H1 (cell line): Measurements from ENCODE around the gene LRCH1. TPM values are rescaled to one million over a fixed set of nuclear protein-coding genes. Genes with fewer than 3 reads are reported as not detected.

Source experiments
- NRF1 ChIP-seq: IDR thresholded peaks from 2 replicates; pipeline ENCODE4 v1.6.1; 2011; ENCODE audit warnings: mild to moderate bottlenecking, low read depth, low read length, improper control_type of control experiment
- POLR2A ChIP-seq, 2 experiments: IDR thresholded peaks; 1 replicate in 1 of 2; 2 replicates in 1 of 2; pipeline ENCODE4 v1.6.1; 2011; ENCODE audit warnings: low read depth in 2 of 2, low read length in 2 of 2, mild to moderate bottlenecking in 2 of 2; ENCODE audit errors: control extremely low read depth in 1 of 2
- POLR2AphosphoS5 ChIP-seq: IDR thresholded peaks from 2 replicates; pipeline ENCODE4 v1.6.1; 2011; ENCODE audit warnings: low read depth, low read length
- RXRA ChIP-seq: IDR thresholded peaks from 2 replicates; pipeline ENCODE4 v1.6.1; 2011; ENCODE audit warnings: low read depth, mild to moderate bottlenecking, low read length, moderate library complexity; ENCODE audit not compliant: insufficient read depth
- SP2 ChIP-seq: IDR thresholded peaks from 2 replicates; pipeline ENCODE4 v1.6.1; 2012; ENCODE audit warnings: mild to moderate bottlenecking, low read length, inconsistent platforms
- polyA plus RNA-seq, 7 experiments: library from polyadenylated mRNA; depleted of rRNA in 3 of 7; stranded (reverse) in 5 of 7; unstranded in 2 of 7; fragments of >200 nt in 5 of 7; fragments of 200-250 nt in 2 of 7; gene quantifications; 1 replicate in 5 of 7; 2 replicates in 1 of 7; 4 replicates in 1 of 7; pipeline versions ENCODE4 v1.2.1 to v1.2.3, GENCODE V29; 2011 to 2013; ENCODE audit warnings: missing spikeins in 2 of 7, mixed read lengths in 2 of 7
- total RNA-seq: library from RNA; stranded (reverse); fragmentation: NEBNext Ultra II Directional; extraction: Animal tissue kit (Norgen Biotek cat#: 25700); gene quantifications from 2 replicates; pipeline ENCODE4 v1.2.1, GENCODE V29; 2021

The LRCH1 gene
- total and polyA plus RNA-seq, 2 of the 8 experiments (the other 6 are each of a cell fraction or from before 2014, with no cell fraction given): 3.0 to 10.1 TPM

GRCh38 chr13:46575818-46576221, 22.9 kb downstream of the LRCH1 start (continued):
- TF ChIP-seq SP2: no peak
- TF ChIP-seq NRF1: no peak
- no peak for TF ChIP-seq POLR2A (IDR thresholded peaks at IDR 0.05; ENCODE audit: control extremely low read depth in 1 of 2, low read depth in 2 of 2, low read length in 2 of 2)
- TF ChIP-seq RXRA: no peak
- TF ChIP-seq POLR2AphosphoS5: no peak
- TF ChIP-seq, all 59 proteins: peak for 0
